ENCODE measurements around the gene KCNA5. TPM values are rescaled to one million over a fixed set of nuclear protein-coding genes. Genes with fewer than 3 reads are reported as not detected.
A peak's percentile ranks its signal among the peaks of the same experiment; 100 is the strongest.

KCNA5 gene
- polyA plus RNA-seq, 4 donors: 0.30 to 3.1 TPM; not detected in 2

GRCh38 chr12:5072311-5072710, 28.6 kb downstream of the KCNA5 start:
- FAIRE-seq (no peak), DNase-seq (no peak)
- WGBS, 3 donors: 72 to 88% (median 85%) methylated on average over 5 of the region's 5 CpGs
- H3K4me1 ChIP-seq (ENCODE audit: control insufficient read depth in 3 of 3, insufficient read depth in 2 of 3, low read depth in 1 of 3, low read length in 2 of 3): no peaks in the 10 kb centered on the region
- H3K27me3 ChIP-seq (ENCODE audit: control insufficient read depth in 3 of 3, insufficient read depth in 3 of 3, low read length in 3 of 3): peaks cover 0 to 13% (median 0%) of the 10 kb centered on the region in 3 donors
- H3K27ac ChIP-seq (ENCODE audit: low read depth in 1 of 3, low read length in 2 of 3): no peak overlapping the region
- no peaks in the 10 kb centered on the region for H3K9me3 ChIP-seq (ENCODE audit: control insufficient read depth in 2 of 2, insufficient read depth in 1 of 2, low read depth in 1 of 2, low read length in 1 of 2)
- H3K4me3 ChIP-seq (ENCODE audit: low read depth in 1 of 3, low read length in 3 of 3): no peak overlapping the region
- H3K36me3 ChIP-seq (ENCODE audit: control insufficient read depth in 3 of 3, insufficient read depth in 2 of 3, low read depth in 1 of 3, low read length in 3 of 3): no peaks in the 10 kb centered on the region

- FAIRE-seq: no peak
- DNase-seq: no peak
Observed at GRCh38 chr12:5073054-5073453, 29.4 kb downstream of the KCNA5 start.

GRCh38 chr12:5073853-5074252, 30.2 kb downstream of the KCNA5 start:
- no peak overlapping the region for H3K4me3 ChIP-seq (ENCODE audit: low read depth in 1 of 3, low read length in 3 of 3)
- no peak for FAIRE-seq
- no peaks in the 10 kb centered on the region for H3K36me3 ChIP-seq (ENCODE audit: control insufficient read depth in 3 of 3, insufficient read depth in 2 of 3, low read depth in 1 of 3, low read length in 3 of 3)
- H3K4me1 ChIP-seq (ENCODE audit: control insufficient read depth in 3 of 3, insufficient read depth in 2 of 3, low read depth in 1 of 3, low read length in 2 of 3): no peaks in the 10 kb centered on the region
- 10 to 44% (median 19%) methylated on average over 1 of the region's 1 CpG for WGBS, 3 donors
- H3K27ac ChIP-seq (ENCODE audit: low read depth in 1 of 3, low read length in 2 of 3): no peak overlapping the region
- no peak for DNase-seq
- H3K9me3 ChIP-seq (ENCODE audit: control insufficient read depth in 2 of 2, insufficient read depth in 1 of 2, low read depth in 1 of 2, low read length in 1 of 2): no peaks in the 10 kb centered on the region
- peaks cover 0 to 11% (median 0%) of the 10 kb centered on the region in 3 donors for H3K27me3 ChIP-seq (ENCODE audit: control insufficient read depth in 3 of 3, insufficient read depth in 3 of 3, low read length in 3 of 3)

More at GRCh38 chr12:5073054-5073453, 29.4 kb downstream of the KCNA5 start:
- Histone ChIP-seq H3K9me3 (ENCODE audit: control insufficient read depth in 2 of 2, insufficient read depth in 1 of 2, low read depth in 1 of 2, low read length in 1 of 2) (no peaks in the 10 kb centered on the region), H3K4me1 (ENCODE audit: control insufficient read depth in 3 of 3, insufficient read depth in 2 of 3, low read depth in 1 of 3, low read length in 2 of 3) (no peaks in the 10 kb centered on the region), H3K27ac (ENCODE audit: low read depth in 1 of 3, low read length in 2 of 3) (no peak overlapping the region), H3K4me3 (ENCODE audit: low read depth in 1 of 3, low read length in 3 of 3) (no peak overlapping the region), H3K27me3 (ENCODE audit: control insufficient read depth in 3 of 3, insufficient read depth in 3 of 3, low read length in 3 of 3) (peaks cover 0 to 13% (median 0%) of the 10 kb centered on the region in 3 donors), H3K36me3 (ENCODE audit: control insufficient read depth in 3 of 3, insufficient read depth in 2 of 3, low read depth in 1 of 3, low read length in 3 of 3) (no peaks in the 10 kb centered on the region)
- 52 to 73% (median 58%) methylated on average over 5 of the region's 5 CpGs for WGBS, 3 donors

GRCh38 chr12:5076761-5077160, 33.1 kb downstream of the KCNA5 start:
- FAIRE-seq: no peak

GRCh38 chr12:5078423-5078822, 34.7 kb downstream of the KCNA5 start:
- H3K27me3 ChIP-seq (ENCODE audit: control insufficient read depth in 3 of 3, insufficient read depth in 3 of 3, low read length in 3 of 3): no peaks in the 10 kb centered on the region
- H3K9me3 ChIP-seq (ENCODE audit: control insufficient read depth in 2 of 2, insufficient read depth in 1 of 2, low read depth in 1 of 2, low read length in 1 of 2): no peaks in the 10 kb centered on the region
- no peaks in the 10 kb centered on the region for H3K4me1 ChIP-seq (ENCODE audit: control insufficient read depth in 3 of 3, insufficient read depth in 2 of 3, low read depth in 1 of 3, low read length in 2 of 3)
- no peak overlapping the region for H3K4me3 ChIP-seq (ENCODE audit: low read depth in 1 of 3, low read length in 3 of 3)
- DNase-seq (no peak), FAIRE-seq (no peak)
- no peaks in the 10 kb centered on the region for H3K36me3 ChIP-seq (ENCODE audit: control insufficient read depth in 3 of 3, insufficient read depth in 2 of 3, low read depth in 1 of 3, low read length in 3 of 3)
- H3K27ac ChIP-seq (ENCODE audit: low read depth in 1 of 3, low read length in 2 of 3): no peak overlapping the region
- WGBS, 3 donors: 48 to 57% (median 49%) methylated on average over 4 of the region's 4 CpGs

More at GRCh38 chr12:5076761-5077160, 33.1 kb downstream of the KCNA5 start:
- no peak for DNase-seq
- H3K27ac ChIP-seq (ENCODE audit: low read depth in 1 of 3, low read length in 2 of 3): no peak overlapping the region
- H3K27me3 ChIP-seq (ENCODE audit: control insufficient read depth in 3 of 3, insufficient read depth in 3 of 3, low read length in 3 of 3): no peaks in the 10 kb centered on the region
- H3K9me3 ChIP-seq (ENCODE audit: control insufficient read depth in 2 of 2, insufficient read depth in 1 of 2, low read depth in 1 of 2, low read length in 1 of 2): no peaks in the 10 kb centered on the region
- WGBS, 3 donors: 66 to 84% (median 78%) methylated on average over 4 of the region's 4 CpGs
- H3K4me1 ChIP-seq (ENCODE audit: control insufficient read depth in 3 of 3, insufficient read depth in 2 of 3, low read depth in 1 of 3, low read length in 2 of 3): no peaks in the 10 kb centered on the region
- no peaks in the 10 kb centered on the region for H3K36me3 ChIP-seq (ENCODE audit: control insufficient read depth in 3 of 3, insufficient read depth in 2 of 3, low read depth in 1 of 3, low read length in 3 of 3)
- no peak overlapping the region for H3K4me3 ChIP-seq (ENCODE audit: low read depth in 1 of 3, low read length in 3 of 3)

GRCh38 chr12:5081016-5081415, 37.3 kb downstream of the KCNA5 start:
- no peak overlapping the region for H3K4me3 ChIP-seq (ENCODE audit: low read depth in 1 of 3, low read length in 3 of 3)
- H3K36me3 ChIP-seq (ENCODE audit: control insufficient read depth in 3 of 3, insufficient read depth in 2 of 3, low read depth in 1 of 3, low read length in 3 of 3): no peaks in the 10 kb centered on the region
- 44 to 67% (median 53%) methylated on average over 12 of the region's 12 CpGs for WGBS, 3 donors
- H3K27ac ChIP-seq (ENCODE audit: low read depth in 1 of 3, low read length in 2 of 3): no peak overlapping the region
- H3K27me3 ChIP-seq (ENCODE audit: control insufficient read depth in 3 of 3, insufficient read depth in 3 of 3, low read length in 3 of 3): no peaks in the 10 kb centered on the region
- DNase-seq: no peak
- H3K4me1 ChIP-seq (ENCODE audit: control insufficient read depth in 3 of 3, insufficient read depth in 2 of 3, low read depth in 1 of 3, low read length in 2 of 3): no peaks in the 10 kb centered on the region
- H3K9me3 ChIP-seq (ENCODE audit: control insufficient read depth in 2 of 2, insufficient read depth in 1 of 2, low read depth in 1 of 2, low read length in 1 of 2): no peaks in the 10 kb centered on the region
- no peak for FAIRE-seq

- Histone ChIP-seq H3K27ac (ENCODE audit: low read depth in 1 of 3, low read length in 2 of 3) (no peak overlapping the region), H3K4me3 (ENCODE audit: low read depth in 1 of 3, low read length in 3 of 3) (no peak overlapping the region), H3K9me3 (ENCODE audit: control insufficient read depth in 2 of 2, insufficient read depth in 1 of 2, low read depth in 1 of 2, low read length in 1 of 2) (no peaks in the 10 kb centered on the region), H3K36me3 (ENCODE audit: control insufficient read depth in 3 of 3, insufficient read depth in 2 of 3, low read depth in 1 of 3, low read length in 3 of 3) (no peaks in the 10 kb centered on the region), H3K4me1 (ENCODE audit: control insufficient read depth in 3 of 3, insufficient read depth in 2 of 3, low read depth in 1 of 3, low read length in 2 of 3) (no peaks in the 10 kb centered on the region), H3K27me3 (ENCODE audit: control insufficient read depth in 3 of 3, insufficient read depth in 3 of 3, low read length in 3 of 3) (no peaks in the 10 kb centered on the region)
- 58 to 60% (median 58%) methylated on average over 11 of the region's 11 CpGs for WGBS, 3 donors
- FAIRE-seq (no peak), DNase-seq (peak; percentile 33 to 58)
Observed at GRCh38 chr12:5083955-5084849, 40.5 kb downstream of the KCNA5 start.

- Histone ChIP-seq H3K27me3 (ENCODE audit: control insufficient read depth in 3 of 3, insufficient read depth in 3 of 3, low read length in 3 of 3) (no peaks in the 10 kb centered on the region), H3K36me3 (ENCODE audit: control insufficient read depth in 3 of 3, insufficient read depth in 2 of 3, low read depth in 1 of 3, low read length in 3 of 3) (no peaks in the 10 kb centered on the region), H3K4me3 (ENCODE audit: low read depth in 1 of 3, low read length in 3 of 3) (no peak overlapping the region), H3K27ac (ENCODE audit: low read depth in 1 of 3, low read length in 2 of 3) (no peak overlapping the region), H3K4me1 (ENCODE audit: control insufficient read depth in 3 of 3, insufficient read depth in 2 of 3, low read depth in 1 of 3, low read length in 2 of 3) (no peaks in the 10 kb centered on the region), H3K9me3 (ENCODE audit: control insufficient read depth in 2 of 2, insufficient read depth in 1 of 2, low read depth in 1 of 2, low read length in 1 of 2) (no peaks in the 10 kb centered on the region)
- no peak for DNase-seq
- FAIRE-seq: no peak
- 59 to 71% (median 68%) methylated on average over 3 of the region's 3 CpGs for WGBS, 3 donors
Observed at GRCh38 chr12:5085896-5086295, 42.2 kb downstream of the KCNA5 start.
